Measurements from ENCODE around the gene ABCA12.

DNA sequence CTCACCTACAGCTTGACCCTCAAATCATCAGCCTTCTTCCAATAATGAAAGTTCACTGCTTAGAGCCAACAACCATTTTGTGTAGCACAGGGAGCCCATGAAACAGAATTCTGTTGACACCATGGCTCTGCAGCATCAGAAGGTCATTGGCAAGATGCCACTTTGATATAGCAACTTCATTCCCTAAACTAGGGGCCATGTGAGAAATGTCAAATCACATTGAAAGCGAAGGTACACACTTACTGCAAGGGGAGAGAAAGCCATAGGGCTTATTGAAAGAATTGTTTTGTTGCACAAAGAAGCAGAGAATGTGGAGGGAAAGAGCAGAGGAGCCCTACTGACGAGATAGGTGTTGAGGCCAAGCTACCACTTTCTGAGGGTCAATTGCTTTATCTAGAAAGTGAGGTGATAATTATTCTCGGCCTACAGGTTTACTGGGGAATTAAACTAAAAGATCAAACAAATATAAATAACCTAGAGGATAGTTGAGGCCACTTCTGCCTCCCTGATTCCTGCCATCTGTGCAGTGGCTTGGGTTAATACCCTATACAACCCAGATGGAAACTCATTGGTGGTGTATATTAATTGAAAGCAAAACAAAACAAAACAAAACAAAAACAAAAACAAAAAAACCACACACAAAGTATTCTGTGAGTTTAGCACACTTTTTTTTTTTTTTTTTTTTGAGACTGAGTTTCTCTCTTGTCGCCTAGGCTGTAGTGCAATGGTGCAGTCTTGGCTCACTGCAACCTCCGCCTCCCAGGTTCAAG lies 5.9 kb upstream of the ABCA12 start:
- TF ChIP-seq, protein P1, sequence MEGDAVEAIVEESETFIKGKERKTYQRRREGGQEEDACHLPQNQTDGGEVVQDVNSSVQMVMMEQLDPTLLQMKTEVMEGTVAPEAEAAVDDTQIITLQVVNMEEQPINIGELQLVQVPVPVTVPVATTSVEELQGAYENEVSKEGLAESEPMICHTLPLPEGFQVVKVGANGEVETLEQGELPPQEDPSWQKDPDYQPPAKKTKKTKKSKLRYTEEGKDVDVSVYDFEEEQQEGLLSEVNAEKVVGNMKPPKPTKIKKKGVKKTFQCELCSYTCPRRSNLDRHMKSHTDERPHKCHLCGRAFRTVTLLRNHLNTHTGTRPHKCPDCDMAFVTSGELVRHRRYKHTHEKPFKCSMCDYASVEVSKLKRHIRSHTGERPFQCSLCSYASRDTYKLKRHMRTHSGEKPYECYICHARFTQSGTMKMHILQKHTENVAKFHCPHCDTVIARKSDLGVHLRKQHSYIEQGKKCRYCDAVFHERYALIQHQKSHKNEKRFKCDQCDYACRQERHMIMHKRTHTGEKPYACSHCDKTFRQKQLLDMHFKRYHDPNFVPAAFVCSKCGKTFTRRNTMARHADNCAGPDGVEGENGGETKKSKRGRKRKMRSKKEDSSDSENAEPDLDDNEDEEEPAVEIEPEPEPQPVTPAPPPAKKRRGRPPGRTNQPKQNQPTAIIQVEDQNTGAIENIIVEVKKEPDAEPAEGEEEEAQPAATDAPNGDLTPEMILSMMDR (IDR thresholded peaks at IDR 0.05), result no peak
- TF ChIP-seq POLR2A (IDR thresholded peaks at IDR 0.05), result no peak

Measured in gastroesophageal sphincter (tissue), 3 donors.